Hematopoietic multipotent progenitor cell treated with erythropoietin and hydrocortisone succinate and interleukin-3 and kit ligand, for 8 days (in vitro differentiated cells): ENCODE data around the gene SYNPO2.

Source experiments
- DNase-seq: peaks from one replicate; pipeline ENCODE4 v3.0.0-alpha.2; 2015

The SYNPO2 gene

GRCh38 chr4:118935819-118936218, 47.2 kb downstream of the SYNPO2 start:
- no peak for DNase-seq

GRCh38 chr4:118936406-118936805, 47.8 kb downstream of the SYNPO2 start:
- no peak for DNase-seq

- no peak for DNase-seq
Measured at GRCh38 chr4:118939169-118939783, 50.6 kb downstream of the SYNPO2 start.

- no peak for DNase-seq
Measured at GRCh38 chr4:118941149-118941548, 52.5 kb downstream of the SYNPO2 start.

- no peak for DNase-seq
Measured at GRCh38 chr4:118941799-118942198, 53.1 kb downstream of the SYNPO2 start.

- DNase-seq, result no peak
Measured at GRCh38 chr4:118942465-118942864, 53.8 kb downstream of the SYNPO2 start.

- DNase-seq, result no peak
Measured at GRCh38 chr4:118947095-118947494, 58.4 kb downstream of the SYNPO2 start.

GRCh38 chr4:118948545-118949144, 60.0 kb downstream of the SYNPO2 start:
- DNase-seq, result no peak

- DNase-seq, result no peak
Measured at GRCh38 chr4:118950224-118950623, 61.6 kb downstream of the SYNPO2 start.

GRCh38 chr4:118950929-118951570, 62.4 kb downstream of the SYNPO2 start:
- DNase-seq, result no peak

GRCh38 chr4:118953276-118953675, 64.6 kb downstream of the SYNPO2 start:
- DNase-seq, result no peak

GRCh38 chr4:118954246-118954645, 65.6 kb downstream of the SYNPO2 start:
- DNase-seq, result no peak

GRCh38 chr4:118955515-118955914, 66.9 kb downstream of the SYNPO2 start:
- no peak for DNase-seq

- DNase-seq, result no peak
Measured at GRCh38 chr4:118957722-118958445, 69.2 kb downstream of the SYNPO2 start.

- DNase-seq, result no peak
Measured at GRCh38 chr4:118962540-118962939, 73.9 kb downstream of the SYNPO2 start.

- no peak for DNase-seq
Measured at GRCh38 chr4:118964891-118965411, 76.3 kb downstream of the SYNPO2 start.

GRCh38 chr4:118967393-118967792, 78.7 kb downstream of the SYNPO2 start:
- no peak for DNase-seq

- no peak for DNase-seq
Measured at GRCh38 chr4:118968005-118968404, 79.4 kb downstream of the SYNPO2 start.

GRCh38 chr4:118968813-118969212, 80.2 kb downstream of the SYNPO2 start:
- DNase-seq, result no peak

GRCh38 chr4:118969359-118969758, 80.7 kb downstream of the SYNPO2 start:
- DNase-seq, result peak; percentile 33

GRCh38 chr4:118972167-118972566, 83.5 kb downstream of the SYNPO2 start:
- no peak for DNase-seq

- no peak for DNase-seq
Measured at GRCh38 chr4:118973295-118973694, 84.6 kb downstream of the SYNPO2 start.

- no peak for DNase-seq
Measured at GRCh38 chr4:118974758-118975157, 86.1 kb downstream of the SYNPO2 start.
